Activated T-helper 17 cell treated with anti-CD3 and anti-CD28 coated beads, Interleukin-2, amount 50 U/mL, for 72 hours (primary cell): ENCODE results near the gene GSDMA. TPM values are rescaled to one million over a fixed set of nuclear protein-coding genes. Genes with fewer than 3 reads are reported as not detected.
A peak's percentile ranks its signal among the peaks of the same experiment; 100 is the strongest.

ENCODE experiments used
- ATAC-seq: fragments of 150-1000 bp; cut with Tn5 transposase; replicated peaks from 2 replicates; pipeline ENCODE4 v1.10.0; 2021; ENCODE audit warnings: mild to moderate bottlenecking, moderate library complexity
- H3K27ac Mint-ChIP-seq: one replicate; pipeline ENCODE4 v1.8.0; 2022; ENCODE audit warnings: mixed read lengths
- H3K27me3 Mint-ChIP-seq: one replicate; pipeline ENCODE4 v1.8.0; 2022; ENCODE audit warnings: mixed read lengths
- H3K36me3 Mint-ChIP-seq: one replicate; pipeline ENCODE4 v1.8.0; 2022; ENCODE audit warnings: low read depth, mild to moderate bottlenecking, mixed read lengths
- H3K4me1 Mint-ChIP-seq: one replicate; pipeline ENCODE4 v1.8.0; 2022; ENCODE audit warnings: mixed read lengths
- H3K4me3 Mint-ChIP-seq: one replicate; pipeline ENCODE4 v1.8.0; 2022; ENCODE audit warnings: mild to moderate bottlenecking, mixed read lengths
- H3K9me3 Mint-ChIP-seq: one replicate; pipeline ENCODE4 v1.8.0; 2022; ENCODE audit warnings: mixed read lengths
- total RNA-seq, 2 donors: library from RNA; stranded (reverse); gene quantifications; one replicate each; pipeline ENCODE4 v1.2.3, GENCODE V29; 2022

GSDMA gene
- 1 to 10 TPM in 1 of 2 donors, under 1 TPM in 1; 0.63 to 1.1 TPM for total RNA-seq

- no peak for ATAC-seq
- no peak within 1 kb of the TSS for H3K4me3 Mint-ChIP-seq
- H3K36me3 Mint-ChIP-seq, result no peaks in the 10 kb centered on the region
- no peaks in the 10 kb centered on the region for H3K27me3 Mint-ChIP-seq
- H3K27ac Mint-ChIP-seq, result peak within 1 kb of the TSS; percentile 41
- H3K9me3 Mint-ChIP-seq, result no peaks in the 10 kb centered on the region
- peaks cover 12% of the 10 kb centered on the region for H3K4me1 Mint-ChIP-seq
Measured at GRCh38 chr17:39962642-39963220, at the start of gene GSDMA. GSDMA (plus strand) TSS chr17:39963004; CDS start chr17:39965688, 2,684 bp downstream.

- Mint-ChIP-seq H3K9me3 (no peaks in the 10 kb centered on the region), H3K4me3 (no peak overlapping the region), H3K27ac (no peak overlapping the region), H3K27me3 (no peaks in the 10 kb centered on the region), H3K36me3 (peaks cover 88% of the 10 kb centered on the region), H3K4me1 (peaks cover 11% of the 10 kb centered on the region)
- no peak for ATAC-seq
Measured at GRCh38 chr17:39913989-39914388, 48.8 kb upstream of the GSDMA start.

GRCh38 chr17:39915559-39915958 is 47.2 kb upstream of the GSDMA start:
- no peaks in the 10 kb centered on the region for H3K9me3 Mint-ChIP-seq
- peak overlapping the region; percentile 66 for H3K27ac Mint-ChIP-seq
- ATAC-seq, result peak; percentile 69
- H3K4me3 Mint-ChIP-seq, result peak overlapping the region; percentile 8
- H3K4me1 Mint-ChIP-seq, result peaks cover 11% of the 10 kb centered on the region
- H3K27me3 Mint-ChIP-seq, result no peaks in the 10 kb centered on the region
- peaks cover 84% of the 10 kb centered on the region for H3K36me3 Mint-ChIP-seq

- Mint-ChIP-seq H3K27ac (peak overlapping the region; percentile 66), H3K9me3 (no peaks in the 10 kb centered on the region), H3K4me1 (peaks cover 23% of the 10 kb centered on the region), H3K36me3 (peaks cover 78% of the 10 kb centered on the region), H3K27me3 (no peaks in the 10 kb centered on the region), H3K4me3 (no peak overlapping the region)
- ATAC-seq, result no peak
Measured at GRCh38 chr17:39916918-39917317, 45.9 kb upstream of the GSDMA start.

- Mint-ChIP-seq H3K27ac (no peak overlapping the region), H3K4me3 (no peak overlapping the region), H3K27me3 (no peaks in the 10 kb centered on the region), H3K9me3 (no peaks in the 10 kb centered on the region), H3K36me3 (peaks cover 76% of the 10 kb centered on the region), H3K4me1 (peaks cover 36% of the 10 kb centered on the region)
- no peak for ATAC-seq
Measured at GRCh38 chr17:39919087-39919683, 43.6 kb upstream of the GSDMA start.

GRCh38 chr17:39920218-39921210 is 42.3 kb upstream of the GSDMA start:
- peaks cover 79% of the 10 kb centered on the region for H3K36me3 Mint-ChIP-seq
- H3K27ac Mint-ChIP-seq, result peak overlapping the region; percentile 90
- H3K9me3 Mint-ChIP-seq, result no peaks in the 10 kb centered on the region
- peaks cover 46% of the 10 kb centered on the region for H3K4me1 Mint-ChIP-seq
- H3K27me3 Mint-ChIP-seq, result no peaks in the 10 kb centered on the region
- ATAC-seq, result peak; percentile 59
- peak overlapping the region; percentile 72 for H3K4me3 Mint-ChIP-seq

GRCh38 chr17:39921323-39921722 is 41.5 kb upstream of the GSDMA start:
- Mint-ChIP-seq H3K27me3 (no peaks in the 10 kb centered on the region), H3K27ac (peak overlapping the region; percentile 90), H3K9me3 (no peaks in the 10 kb centered on the region), H3K4me1 (peaks cover 46% of the 10 kb centered on the region), H3K4me3 (peak overlapping the region; percentile 72), H3K36me3 (peaks cover 72% of the 10 kb centered on the region)
- ATAC-seq, result peak; percentile 79

- no peaks in the 10 kb centered on the region for H3K27me3 Mint-ChIP-seq
- H3K9me3 Mint-ChIP-seq, result no peaks in the 10 kb centered on the region
- peaks cover 66% of the 10 kb centered on the region for H3K36me3 Mint-ChIP-seq
- peak overlapping the region; percentile 72 for H3K4me3 Mint-ChIP-seq
- ATAC-seq, result no peak
- peaks cover 43% of the 10 kb centered on the region for H3K4me1 Mint-ChIP-seq
- H3K27ac Mint-ChIP-seq, result peak overlapping the region; percentile 90
Measured at GRCh38 chr17:39922006-39922405, 40.8 kb upstream of the GSDMA start.

- Mint-ChIP-seq H3K36me3 (peaks cover 56% of the 10 kb centered on the region), H3K27me3 (no peaks in the 10 kb centered on the region), H3K4me3 (peak overlapping the region; percentile 7), H3K4me1 (peaks cover 44% of the 10 kb centered on the region), H3K9me3 (no peaks in the 10 kb centered on the region), H3K27ac (peak overlapping the region; percentile 90)
- no peak for ATAC-seq
Measured at GRCh38 chr17:39923230-39923629, 39.6 kb upstream of the GSDMA start.

- H3K36me3 Mint-ChIP-seq, result peaks cover 49% of the 10 kb centered on the region
Measured at GRCh38 chr17:39923836-39924690, 38.7 kb upstream of the GSDMA start.

GRCh38 chr17:39924691-39925055 is 38.1 kb upstream of the GSDMA start:
- Mint-ChIP-seq H3K27me3 (no peaks in the 10 kb centered on the region), H3K4me1 (peaks cover 41% of the 10 kb centered on the region), H3K4me3 (peak overlapping the region; percentile 89), H3K36me3 (peaks cover 46% of the 10 kb centered on the region), H3K9me3 (no peaks in the 10 kb centered on the region), H3K27ac (peak overlapping the region; percentile 92)
- ATAC-seq, result no peak

More at GRCh38 chr17:39923836-39924690, 38.7 kb upstream of the GSDMA start:
- peak overlapping the region; percentile 89 for H3K4me3 Mint-ChIP-seq
- ATAC-seq, result no peak
- peak overlapping the region; percentile 92 for H3K27ac Mint-ChIP-seq
- H3K27me3 Mint-ChIP-seq, result no peaks in the 10 kb centered on the region
- H3K9me3 Mint-ChIP-seq, result no peaks in the 10 kb centered on the region
- H3K4me1 Mint-ChIP-seq, result peaks cover 41% of the 10 kb centered on the region

GRCh38 chr17:39925282-39926134 is 37.3 kb upstream of the GSDMA start:
- Mint-ChIP-seq H3K4me1 (peaks cover 41% of the 10 kb centered on the region), H3K36me3 (peaks cover 40% of the 10 kb centered on the region), H3K27ac (peak overlapping the region; percentile 92), H3K27me3 (no peaks in the 10 kb centered on the region), H3K4me3 (peak overlapping the region; percentile 89), H3K9me3 (no peaks in the 10 kb centered on the region)
- ATAC-seq, result no peak

- peaks cover 37% of the 10 kb centered on the region for H3K4me1 Mint-ChIP-seq
- H3K36me3 Mint-ChIP-seq, result peaks cover 39% of the 10 kb centered on the region
- H3K4me3 Mint-ChIP-seq, result peak overlapping the region; percentile 89
- no peaks in the 10 kb centered on the region for H3K27me3 Mint-ChIP-seq
- no peak for ATAC-seq
- no peaks in the 10 kb centered on the region for H3K9me3 Mint-ChIP-seq
- H3K27ac Mint-ChIP-seq, result peak overlapping the region; percentile 92
Measured at GRCh38 chr17:39926135-39926587, 36.6 kb upstream of the GSDMA start.
